Measurements from ENCODE around the gene RNF182.
"Not testable (repeated sequence)": the region's sequence is repeated elsewhere in the genome, so short reads cannot be mapped to it uniquely, and the experiment has no call there.

Gene RNF182

DNA sequence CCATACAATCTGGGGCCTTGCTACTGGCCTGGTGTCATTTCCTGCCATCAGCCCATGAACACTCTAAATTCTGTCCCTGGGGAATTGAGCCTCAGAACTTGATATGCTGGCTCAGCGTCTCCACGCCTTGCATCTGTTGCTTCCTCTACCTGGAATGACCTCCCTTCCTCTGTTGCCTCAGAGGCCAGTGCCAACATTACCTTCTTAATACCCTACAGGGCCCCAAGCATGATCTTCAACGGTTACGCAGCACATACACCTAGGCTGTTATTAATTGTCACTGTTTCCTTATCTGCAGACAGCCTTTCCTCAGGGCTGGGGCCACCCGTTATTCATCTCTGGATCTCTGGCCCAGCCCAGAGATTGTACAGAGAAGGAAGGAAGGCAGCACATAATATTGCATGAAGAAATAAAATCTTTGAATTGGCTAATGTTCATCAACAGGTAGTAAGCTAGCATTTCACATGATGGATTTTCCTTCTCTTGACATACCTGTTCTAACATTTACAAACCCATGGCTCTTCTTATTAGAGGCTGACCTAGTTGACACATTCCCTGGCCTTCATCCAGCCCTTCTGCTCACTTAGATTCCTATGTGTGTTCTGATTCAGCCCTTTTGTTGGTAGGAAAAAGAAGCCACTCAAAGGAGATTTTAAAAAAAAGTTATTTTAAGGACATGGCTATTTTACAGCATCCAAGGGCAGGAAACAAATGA lies 8.4 kb upstream of the RNF182 start:
- no peak for DNase-seq (ENCODE audit: low read depth in 3 of 3)

DNA sequence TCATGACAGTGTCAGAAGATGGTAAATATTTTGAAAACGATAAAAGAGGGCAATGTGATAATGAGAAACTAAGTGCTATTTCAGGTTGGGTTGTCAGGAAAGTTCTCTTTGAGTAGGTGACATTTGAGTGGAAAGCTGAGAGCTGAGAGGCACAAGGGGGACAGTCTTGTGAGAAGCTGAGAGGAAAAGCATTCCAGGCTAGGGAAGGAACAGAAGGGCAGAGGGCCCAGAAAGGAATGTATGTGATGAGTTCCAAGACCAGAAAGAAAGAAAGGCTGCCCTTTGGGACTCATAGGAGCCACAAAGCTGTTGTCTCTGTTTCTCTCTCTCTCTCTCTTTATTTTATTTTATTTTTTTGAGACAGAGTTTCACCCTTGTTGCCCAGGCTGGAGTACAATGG lies 7.6 kb upstream of the RNF182 start:
- no peak for DNase-seq (ENCODE audit: low read depth in 3 of 3)

GRCh38 chr6:13918686-13919250 lies 6.0 kb upstream of the RNF182 start:
- DNase-seq (ENCODE audit: low read depth in 3 of 3): no peak

- DNase-seq (ENCODE audit: low read depth in 3 of 3): no peak
These were observed 4.9 kb upstream of the RNF182 start for GRCh38 chr6:13919861-13920260.

DNA sequence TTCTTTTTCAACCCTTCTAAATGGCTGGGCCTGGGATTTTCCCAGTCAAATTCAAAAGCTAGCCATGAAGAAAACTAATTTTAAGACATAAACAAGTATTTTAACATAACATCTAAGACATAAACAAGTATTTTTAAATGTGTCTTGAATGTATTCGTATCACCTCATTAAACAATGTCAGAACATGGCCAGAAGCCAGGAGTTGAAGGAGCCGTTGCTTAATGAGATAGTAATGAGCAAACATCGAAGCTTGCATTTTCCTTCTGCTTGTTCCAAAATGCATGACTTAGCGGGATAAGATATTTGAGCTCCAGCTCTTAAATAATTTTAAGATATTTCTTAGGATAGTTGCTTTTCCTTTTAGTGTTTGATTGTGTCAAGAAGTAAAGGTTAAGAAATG lies 4.2 kb upstream of the RNF182 start:
- no peak for DNase-seq (ENCODE audit: low read depth in 3 of 3)

DNA sequence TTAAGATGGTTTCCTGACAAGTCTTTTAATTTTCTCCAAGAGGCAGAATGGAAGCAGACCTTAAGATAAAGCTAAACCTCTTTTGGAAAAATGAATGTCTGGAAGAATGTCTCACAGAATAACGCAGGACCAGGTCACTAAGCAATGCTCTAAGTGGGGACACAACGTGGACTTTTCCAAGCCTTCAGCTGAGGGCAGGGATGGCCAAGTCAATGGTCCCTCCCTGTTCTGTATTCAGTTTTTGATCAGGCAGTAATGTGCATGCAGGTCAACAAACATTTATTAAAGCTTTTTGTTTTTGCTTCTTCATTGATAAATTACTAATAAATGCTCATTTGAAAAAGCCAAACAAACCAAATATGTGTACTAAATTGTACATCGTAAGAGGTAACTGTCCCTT lies 2.0 kb upstream of the RNF182 start:
- DNase-seq (ENCODE audit: low read depth in 3 of 3): no peak

DNA sequence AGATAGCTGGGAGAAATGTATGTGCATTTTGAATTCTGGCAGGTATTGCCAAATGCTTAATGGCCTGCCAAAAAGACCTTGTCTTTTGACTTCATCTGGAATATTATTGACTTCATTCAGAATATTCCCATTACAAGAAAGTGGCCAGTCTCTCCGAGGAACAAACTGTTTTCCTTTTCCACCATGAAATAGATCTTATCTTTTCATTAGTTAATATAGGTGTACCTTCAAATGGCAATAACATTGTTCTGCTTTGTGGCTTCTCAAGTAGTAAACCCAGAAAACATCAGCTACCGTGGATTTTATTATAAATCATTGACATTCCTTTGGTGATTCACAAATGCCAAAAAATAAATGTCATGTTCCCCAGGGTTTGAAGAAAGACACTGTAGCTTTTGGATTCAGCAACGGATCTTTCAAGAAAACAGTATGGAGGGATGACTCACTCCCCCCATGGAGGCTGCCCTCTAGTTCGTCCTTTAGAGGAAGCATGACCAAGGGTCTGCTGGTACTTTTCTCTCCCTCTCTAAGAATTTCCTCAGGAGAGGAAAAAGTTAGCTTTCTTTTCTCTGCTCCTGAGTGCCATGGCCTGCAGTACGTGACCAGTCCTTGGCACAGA lies 1.1 kb upstream of the RNF182 start:
- DNase-seq (ENCODE audit: low read depth in 3 of 3): no peak

DNA sequence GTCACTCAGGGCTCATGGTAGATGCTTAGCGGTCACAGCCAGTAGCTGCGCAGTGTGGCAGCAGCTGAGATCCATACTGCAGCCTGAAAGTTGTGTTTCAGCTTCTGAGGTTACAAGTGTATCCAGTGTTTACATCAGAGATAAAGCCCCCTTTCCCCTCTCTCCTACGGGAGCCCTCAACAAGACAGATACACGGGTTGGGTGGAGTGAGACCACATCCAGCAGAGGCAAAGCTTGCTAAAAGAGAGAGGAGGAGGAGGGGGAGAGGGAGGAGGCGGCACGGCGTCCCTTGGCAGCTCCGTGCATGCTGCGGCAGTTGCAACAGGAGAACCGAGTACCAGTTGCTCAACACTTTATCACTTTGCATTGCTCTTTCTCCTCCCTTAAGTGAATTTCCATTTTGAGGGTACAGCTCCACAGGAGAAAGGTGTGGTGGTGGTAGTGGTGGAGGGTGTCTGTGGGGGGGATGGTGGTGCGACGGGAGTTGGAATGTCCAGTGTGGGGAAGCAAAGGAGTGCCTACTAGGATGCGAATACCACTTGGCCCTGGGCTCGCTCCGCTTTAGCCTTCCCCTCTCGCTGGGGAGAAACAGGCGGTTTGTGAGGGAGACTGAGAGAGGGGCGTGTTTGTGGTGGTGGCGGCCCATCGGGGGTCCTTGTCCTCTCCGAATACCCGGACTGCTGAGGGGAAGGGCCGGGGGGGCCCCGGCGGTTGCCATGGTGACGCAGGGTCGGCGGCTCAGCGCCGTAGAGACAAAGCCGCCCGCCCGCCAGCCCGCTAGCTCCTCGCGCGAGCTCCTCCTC lies 405 bp upstream of the RNF182 start:
- no peak for DNase-seq (ENCODE audit: low read depth in 3 of 3)

DNA sequence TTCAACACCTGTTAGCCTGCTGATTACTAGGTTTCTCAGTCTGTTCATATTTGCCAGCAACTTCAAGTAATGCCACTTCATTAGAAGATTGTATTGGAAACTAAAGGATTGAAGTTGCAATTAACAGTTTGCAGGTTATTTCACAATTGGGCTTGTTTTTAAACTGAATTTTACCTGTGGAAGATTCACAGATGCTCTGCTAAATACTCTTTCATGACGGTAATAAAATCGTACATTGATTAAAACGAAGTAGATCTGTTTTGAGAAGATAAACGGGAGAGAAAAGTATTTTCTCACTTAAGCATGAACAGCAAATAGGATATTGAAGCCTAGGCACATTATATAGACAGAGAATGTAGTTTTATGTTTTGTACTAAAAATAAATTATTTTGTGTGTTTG lies 1.6 kb downstream of the RNF182 start:
- DNase-seq (ENCODE audit: low read depth in 3 of 3): no peak

DNA sequence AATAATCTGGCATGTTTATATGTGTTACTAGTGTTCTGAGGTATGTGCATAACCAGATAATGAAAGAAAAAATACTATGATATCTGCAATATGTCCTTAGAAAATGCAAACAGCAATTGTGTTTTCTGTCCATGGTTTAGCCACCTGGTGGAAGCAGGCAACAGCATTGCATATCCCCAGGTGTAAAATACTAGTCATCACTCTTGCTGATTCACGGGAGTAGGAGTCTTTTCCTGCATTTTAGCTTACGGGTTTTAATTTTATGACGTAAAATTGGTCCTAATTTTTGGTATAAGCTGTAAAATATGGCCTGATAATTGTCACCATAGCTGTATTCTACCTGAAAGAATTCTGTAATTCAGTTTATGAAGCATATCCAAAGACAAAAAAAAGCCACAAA lies 2.5 kb downstream of the RNF182 start:
- no peak for DNase-seq (ENCODE audit: low read depth in 3 of 3)

DNA sequence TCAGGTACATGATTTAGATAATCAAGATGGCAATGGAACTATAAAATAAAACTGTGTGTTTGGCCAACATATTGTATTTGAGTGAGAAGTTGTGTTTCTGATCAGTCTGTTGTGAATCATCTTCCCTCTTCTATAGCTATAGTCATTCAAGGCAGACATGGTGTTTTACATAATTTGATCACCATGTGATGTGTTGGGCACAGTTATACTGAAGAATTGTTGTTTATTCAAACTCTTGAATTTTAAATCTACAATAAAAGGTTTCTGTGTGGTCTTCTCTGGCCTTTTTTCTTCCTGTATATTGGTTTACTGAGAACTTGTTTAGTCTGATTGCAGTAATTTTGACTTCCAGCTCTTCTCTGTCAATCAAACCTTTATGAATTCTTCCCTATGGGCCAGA lies 4.4 kb downstream of the RNF182 start:
- no peak for DNase-seq (ENCODE audit: low read depth in 3 of 3)

DNA sequence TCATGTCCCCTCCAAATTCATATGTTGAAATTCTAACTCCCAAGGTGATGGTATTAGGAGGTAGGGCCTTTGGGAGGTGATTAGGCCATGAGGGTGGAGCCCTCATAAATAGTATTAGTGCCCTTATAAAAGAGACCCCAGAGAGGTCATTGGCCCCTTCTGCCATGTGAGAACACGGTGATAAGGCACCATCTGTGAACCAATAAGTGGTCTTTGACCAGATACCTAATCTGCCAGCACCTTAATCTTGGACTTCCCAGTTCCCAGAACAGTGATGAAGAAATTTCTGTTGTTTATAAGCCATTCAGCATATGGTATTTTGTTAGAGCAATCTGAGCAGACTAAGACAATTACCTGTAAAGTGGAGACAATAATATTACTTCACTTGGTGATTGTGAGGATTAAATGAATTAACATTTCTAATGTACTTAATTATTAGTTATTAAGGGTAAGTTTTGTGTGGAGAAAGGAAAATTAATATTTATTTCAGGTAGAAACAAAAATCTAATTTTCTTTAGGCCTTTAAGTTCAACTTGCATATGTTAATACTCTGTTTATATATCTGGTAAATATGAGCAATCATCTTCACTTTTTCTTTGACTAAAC lies 7.1 kb downstream of the RNF182 start:
- no peak for DNase-seq (ENCODE audit: low read depth in 3 of 3)

DNA sequence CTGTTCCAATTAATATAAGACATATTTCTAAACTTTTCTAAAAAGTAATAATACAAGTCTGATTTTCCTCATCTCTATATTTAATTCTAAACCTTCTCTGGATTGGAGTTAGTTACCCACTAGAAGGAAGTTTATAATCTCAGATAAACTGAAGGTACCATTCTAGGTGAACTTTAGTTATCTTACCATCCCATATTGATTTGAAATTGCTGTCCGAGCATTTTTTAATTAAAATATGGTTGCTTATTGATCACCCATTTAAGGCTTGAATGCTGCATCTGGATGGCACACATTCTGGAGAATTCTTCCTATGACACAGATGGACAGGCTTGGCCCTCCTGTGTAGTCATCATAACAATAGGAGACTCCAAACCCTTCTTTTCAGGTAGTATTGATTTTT lies 8.0 kb downstream of the RNF182 start:
- DNase-seq (ENCODE audit: low read depth in 3 of 3): no peak

GRCh38 chr6:13934721-13935120 lies 10.0 kb downstream of the RNF182 start:
- DNase-seq (ENCODE audit: low read depth in 3 of 3): no peak

- DNase-seq (ENCODE audit: low read depth in 3 of 3): no peak
These were observed 10.6 kb downstream of the RNF182 start for GRCh38 chr6:13935190-13935880.

- not testable (repeated sequence) for DNase-seq (ENCODE audit: low read depth in 3 of 3)
These were observed 11.1 kb downstream of the RNF182 start for GRCh38 chr6:13935881-13936261.

DNA sequence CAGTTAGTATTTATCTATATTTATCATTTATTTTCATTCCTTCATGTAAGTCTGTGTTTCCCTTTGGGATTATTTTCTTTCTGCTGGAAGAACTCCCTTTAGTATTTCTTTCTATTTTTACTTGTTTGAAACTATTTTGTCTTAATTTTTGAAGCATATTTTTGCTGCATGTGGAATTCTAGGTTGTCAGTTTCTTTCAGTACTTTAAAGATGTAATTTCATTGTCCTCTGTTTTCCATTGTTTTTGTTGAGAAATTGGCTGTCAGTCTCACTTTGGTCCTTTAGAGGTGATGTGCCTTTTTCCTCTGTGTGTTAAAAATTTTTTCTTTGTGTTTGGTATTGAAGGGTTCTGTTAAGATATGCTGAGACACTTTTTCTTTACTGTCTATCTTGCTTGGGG lies 17.1 kb downstream of the RNF182 start:
- no peak for DNase-seq (ENCODE audit: low read depth in 3 of 3)

DNA sequence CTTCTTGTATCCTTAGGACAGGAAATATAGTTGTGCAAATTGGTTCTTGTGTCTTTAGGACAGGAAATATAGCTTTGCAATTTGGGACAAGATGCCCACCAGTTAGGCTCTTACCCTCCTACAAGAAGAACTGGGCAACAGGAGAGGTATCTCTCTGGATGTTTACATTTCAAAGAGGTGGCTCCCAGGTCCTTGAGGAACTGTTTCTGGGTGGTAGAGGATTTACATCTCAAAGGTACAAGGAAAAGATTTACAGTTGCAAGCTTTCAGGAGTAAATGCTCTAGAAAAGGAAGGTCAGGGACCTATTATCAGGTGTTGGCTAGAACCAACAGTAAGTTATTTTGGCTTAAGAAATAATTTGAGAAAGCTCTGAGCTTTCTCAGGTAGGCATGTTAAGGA lies 19.2 kb downstream of the RNF182 start:
- DNase-seq (ENCODE audit: low read depth in 3 of 3): no peak

GRCh38 chr6:13946506-13946905 lies 21.8 kb downstream of the RNF182 start:
- DNase-seq (ENCODE audit: low read depth in 3 of 3): no peak

- no peak for DNase-seq (ENCODE audit: low read depth in 3 of 3)
These were observed 22.9 kb downstream of the RNF182 start for GRCh38 chr6:13947611-13948178.

DNA sequence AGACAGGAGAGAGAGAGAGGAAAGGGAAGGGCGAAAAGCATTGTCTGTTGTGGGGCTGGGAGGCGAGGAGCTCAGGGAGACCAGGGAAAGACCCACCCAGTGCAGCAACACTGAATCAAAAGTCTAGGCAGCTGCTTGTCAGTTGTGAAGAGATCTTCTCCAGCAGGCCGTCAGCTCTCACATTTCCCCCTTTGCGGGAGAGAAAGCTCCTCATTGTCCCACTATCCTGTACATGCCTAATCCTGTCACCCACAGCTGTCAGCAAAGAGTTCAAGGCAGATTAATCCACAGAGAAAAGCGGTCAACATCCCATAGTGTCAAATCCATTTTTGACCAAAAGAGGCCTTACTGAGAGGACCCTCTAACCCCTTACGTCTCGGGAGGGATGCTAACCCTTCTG lies 27.3 kb downstream of the RNF182 start:
- DNase-seq (ENCODE audit: low read depth in 3 of 3): no peak
